ENCODE results near the gene RHBDL3. TPM values are rescaled to one million over a fixed set of nuclear protein-coding genes. Genes with fewer than 3 reads are reported as not detected.

RHBDL3 gene
- total and polyA plus RNA-seq, 2 donors (not counting 3 experiments of a cell fraction or from before 2014, with no cell fraction given): 0.11 to 0.20 TPM

GRCh38 chr17:32355649-32356377, 90.2 kb downstream of the RHBDL3 start:
- peak overlapping the region in 1 of 3 experiments; percentile 26 for H3K4me3 ChIP-seq (replicated peaks in 1 of 3; ENCODE audit: insufficient read depth in 1 of 3, low read depth in 1 of 3, low read length in 3 of 3)
- H3K27ac ChIP-seq (ENCODE audit: insufficient read depth, low read depth, low read length): no peak overlapping the region
- BruUV-seq (replicated peaks): no TSS peak
- no peaks in the 10 kb centered on the region for H3K9me3 ChIP-seq (replicated peaks; ENCODE audit: control insufficient read depth, insufficient read depth, low read length)
- H3K27me3 ChIP-seq (ENCODE audit: control insufficient read depth in 2 of 2, insufficient read depth in 2 of 2, low read length in 2 of 2): no peaks in the 10 kb centered on the region
- H3K9me1 ChIP-seq (replicated peaks; ENCODE audit: control insufficient read depth, extremely low read depth, insufficient read depth, low read length): no peaks in the 10 kb centered on the region
- peak overlapping the region; percentile 58 for H3K4me2 ChIP-seq (ENCODE audit: insufficient read depth, low read length)
- TF ChIP-seq MYC (IDR thresholded peaks at IDR 0.05; ENCODE audit: low read depth, low read length): no peak
- TF ChIP-seq EZH2 (IDR thresholded peaks at IDR 0.05; ENCODE audit: borderline replicate concordance, low read depth, low read length, severe bottlenecking): no peak
- TF ChIP-seq MAX (IDR thresholded peaks at IDR 0.05; ENCODE audit: insufficient read depth, insufficient read length): no peak
- no peak for TF ChIP-seq FOS (IDR thresholded peaks at IDR 0.05; ENCODE audit: borderline replicate concordance, insufficient read depth, low read length)
- TF ChIP-seq, protein P1, sequence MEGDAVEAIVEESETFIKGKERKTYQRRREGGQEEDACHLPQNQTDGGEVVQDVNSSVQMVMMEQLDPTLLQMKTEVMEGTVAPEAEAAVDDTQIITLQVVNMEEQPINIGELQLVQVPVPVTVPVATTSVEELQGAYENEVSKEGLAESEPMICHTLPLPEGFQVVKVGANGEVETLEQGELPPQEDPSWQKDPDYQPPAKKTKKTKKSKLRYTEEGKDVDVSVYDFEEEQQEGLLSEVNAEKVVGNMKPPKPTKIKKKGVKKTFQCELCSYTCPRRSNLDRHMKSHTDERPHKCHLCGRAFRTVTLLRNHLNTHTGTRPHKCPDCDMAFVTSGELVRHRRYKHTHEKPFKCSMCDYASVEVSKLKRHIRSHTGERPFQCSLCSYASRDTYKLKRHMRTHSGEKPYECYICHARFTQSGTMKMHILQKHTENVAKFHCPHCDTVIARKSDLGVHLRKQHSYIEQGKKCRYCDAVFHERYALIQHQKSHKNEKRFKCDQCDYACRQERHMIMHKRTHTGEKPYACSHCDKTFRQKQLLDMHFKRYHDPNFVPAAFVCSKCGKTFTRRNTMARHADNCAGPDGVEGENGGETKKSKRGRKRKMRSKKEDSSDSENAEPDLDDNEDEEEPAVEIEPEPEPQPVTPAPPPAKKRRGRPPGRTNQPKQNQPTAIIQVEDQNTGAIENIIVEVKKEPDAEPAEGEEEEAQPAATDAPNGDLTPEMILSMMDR (IDR thresholded peaks at IDR 0.05; ENCODE audit: extremely low read depth in 1 of 2, insufficient read depth in 1 of 2, low read depth in 1 of 2, low read length in 2 of 2): no peak
- TF ChIP-seq JUN (IDR thresholded peaks at IDR 0.05; ENCODE audit: borderline replicate concordance, insufficient read depth, insufficient read length, low read depth): no peak
- TF ChIP-seq POLR2AphosphoS5 (IDR thresholded peaks at IDR 0.05; ENCODE audit: insufficient read depth, low read depth, low read length): no peak
- TF ChIP-seq GATA2 (IDR thresholded peaks at IDR 0.05; ENCODE audit: insufficient read depth, insufficient read length, low read depth, low read length): no peak
- no peak for TF ChIP-seq POLR2A (IDR thresholded peaks at IDR 0.05; ENCODE audit: low read depth, low read length)
- H2AFZ ChIP-seq (ENCODE audit: low read depth, low read length): no peak overlapping the region
- DNase-seq (ENCODE audit: low read depth, low spot score) (peak; percentile 31), FAIRE-seq (no peak)
- CTCF ChIA-PET: interaction anchor here (0.9 to 1.0 kb wide), 2 partner anchors 15 to 103 kb away, joined by 3 read pairs; no protein-coding TSS in a partner anchor
- H3K4me1 ChIP-seq (ENCODE audit: control insufficient read depth, extremely low read depth, insufficient read depth, low read length): peaks cover 27% of the 10 kb centered on the region
- peaks cover 26 to 34% of the 10 kb centered on the region in 2 experiments for H3K36me3 ChIP-seq (ENCODE audit: control insufficient read depth in 2 of 2, extremely low read depth in 1 of 2, insufficient read depth in 2 of 2, low read length in 2 of 2)
- intact Hi-C loops (cut with micrococcal nuclease): no loop called here
- H4K20me1 ChIP-seq (replicated peaks; ENCODE audit: control insufficient read depth, extremely low read depth, insufficient read depth, low read length): peaks cover 26% of the 10 kb centered on the region
- no peak overlapping the region for H3K9ac ChIP-seq (replicated peaks; ENCODE audit: extremely low read depth, insufficient read depth, low read length)
- dilution Hi-C loops (cut with MboI; ENCODE audit: extremely low pct_ligation_motif_present, low sequenced_read_pairs): no loop called here
- peaks cover 95% of the 10 kb centered on the region for H3K79me2 ChIP-seq (ENCODE audit: control insufficient read depth, insufficient read depth, low read length)
- POLR2A ChIA-PET: no interaction called here

Measured in endothelial cell of umbilical vein (primary cell).